Neuronal stem cell (in vitro differentiated cells): Measurements from ENCODE around the gene CCDC9B.

Source experiments
- DNase-seq: peaks from one replicate; pipeline ENCODE4 v3.0.0-alpha.2; 2013; ENCODE audit warnings: low spot score
- H2AFZ ChIP-seq: one replicate; pipeline ENCODE4 v1.6.1; 2013; ENCODE audit warnings: mild to moderate bottlenecking, low read length, inconsistent platforms
- H2AK5ac ChIP-seq: 2 replicates; pipeline ENCODE4 v1.6.1; 2013; ENCODE audit warnings: low read depth, mild to moderate bottlenecking, inconsistent platforms, low read length, moderate library complexity, mixed read lengths
- H2BK120ac ChIP-seq: 2 replicates; pipeline ENCODE4 v1.6.1; 2013; ENCODE audit warnings: low read depth, mild to moderate bottlenecking, inconsistent platforms, low read length, moderate library complexity, mixed read lengths
- H2BK12ac ChIP-seq: one replicate; pipeline ENCODE4 v1.6.1; 2013; ENCODE audit warnings: low read length, inconsistent platforms
- H2BK15ac ChIP-seq: 2 replicates; pipeline ENCODE4 v1.6.1; 2013; ENCODE audit warnings: mild to moderate bottlenecking, low read length, inconsistent platforms, mixed read lengths
- H2BK5ac ChIP-seq: one replicate; pipeline ENCODE4 v1.6.1; 2013; ENCODE audit warnings: inconsistent platforms, mild to moderate bottlenecking, low read length, moderate library complexity
- H3K14ac ChIP-seq: one replicate; pipeline ENCODE4 v1.6.1; 2013; ENCODE audit warnings: low read length, inconsistent platforms
- H3K18ac ChIP-seq: 2 replicates; pipeline ENCODE4 v1.6.1; 2013; ENCODE audit warnings: low read length, inconsistent platforms
- H3K23ac ChIP-seq: 2 replicates; pipeline ENCODE4 v1.6.1; 2013; ENCODE audit warnings: low read depth, mild to moderate bottlenecking, mixed read lengths, low read length, inconsistent platforms; ENCODE audit not compliant: poor library complexity
- H3K27ac ChIP-seq: replicated peaks from 3 replicates; pipeline ENCODE4 v1.5.1; 2013; ENCODE audit warnings: low read length, inconsistent platforms
- H3K27me3 ChIP-seq, 3 experiments: 2 replicates each; pipeline ENCODE4 v1.6.1; 2013; ENCODE audit warnings: low read length in 3 of 3, mild to moderate bottlenecking in 2 of 3, inconsistent platforms in 1 of 3, low read depth in 1 of 3, mixed read lengths in 1 of 3, moderate library complexity in 1 of 3; ENCODE audit not compliant: control insufficient read depth in 3 of 3, insufficient read depth in 3 of 3
- H3K36me3 ChIP-seq, 2 donors: replicated peaks in 1 of 2; 2 replicates each; pipeline ENCODE4 v1.6.1; 2013; ENCODE audit warnings: low read length in 2 of 2; ENCODE audit not compliant: control insufficient read depth in 2 of 2, insufficient read depth in 2 of 2
- H3K4ac ChIP-seq: 2 replicates; pipeline ENCODE4 v1.6.1; 2013; ENCODE audit warnings: inconsistent platforms, mild to moderate bottlenecking, low read length, moderate library complexity
- H3K4me1 ChIP-seq, 2 donors: 1 replicate in 1 of 2; 2 replicates in 1 of 2; pipeline ENCODE4 v1.6.1; 2013; ENCODE audit warnings: low read length in 2 of 2, low read depth in 1 of 2; ENCODE audit not compliant: control insufficient read depth in 2 of 2, insufficient read depth in 1 of 2
- H3K4me2 ChIP-seq: one replicate; pipeline ENCODE4 v1.6.1; 2013; ENCODE audit warnings: mild to moderate bottlenecking, low read length, inconsistent platforms; ENCODE audit not compliant: insufficient read depth, poor library complexity, severe bottlenecking
- H3K4me3 ChIP-seq, 2 donors: 2 replicates each; pipeline ENCODE4 v1.5.1; 2013; ENCODE audit warnings: low read length in 2 of 2, mild to moderate bottlenecking in 2 of 2, inconsistent platforms in 1 of 2, moderate library complexity in 1 of 2
- H3K79me1 ChIP-seq: one replicate; pipeline ENCODE4 v1.6.1; 2013; ENCODE audit warnings: low read depth, mild to moderate bottlenecking, inconsistent platforms, low read length, moderate library complexity
- H3K9ac ChIP-seq: one replicate; pipeline ENCODE4 v1.6.1; 2013; ENCODE audit warnings: mild to moderate bottlenecking, low read depth, low read length, inconsistent platforms; ENCODE audit not compliant: poor library complexity
- H3K9me3 ChIP-seq, 2 donors: replicated peaks in 1 of 2; 2 replicates each; pipeline versions ENCODE3 to v1.6.1; 2013; ENCODE audit warnings: low read length in 2 of 2, mild to moderate bottlenecking in 2 of 2, inconsistent platforms in 1 of 2, low read depth in 1 of 2, mixed read lengths in 1 of 2, moderate library complexity in 1 of 2; ENCODE audit not compliant: control insufficient read depth in 2 of 2, insufficient read depth in 1 of 2
- H4K8ac ChIP-seq: one replicate; pipeline ENCODE4 v1.6.1; 2013; ENCODE audit warnings: low read depth, mild to moderate bottlenecking, inconsistent platforms, low read length, moderate library complexity
- H4K91ac ChIP-seq: one replicate; pipeline ENCODE4 v1.6.1; 2013; ENCODE audit warnings: low read length, low read depth, mild to moderate bottlenecking, inconsistent platforms; ENCODE audit not compliant: poor library complexity
- WGBS, 2 donors: extraction: QIAGEN DNeasy Blood & Tissue Kit; methylation state at CpG; one replicate each; pipeline ENCODE4 v1.1.7; 2013; ENCODE audit warnings: missing lambda C conversion rate in 2 of 2, mixed read lengths in 1 of 2; ENCODE audit not compliant: insufficient read length in 2 of 2, insufficient replicate concordance in 1 of 2; ENCODE audit errors: extremely low coverage in 2 of 2; 5-methylcytosine and 5-hydroxymethylcytosine counted together

Gene CCDC9B

GRCh38 chr15:40287968-40288367 lies 52.8 kb downstream of the CCDC9B start:
- Histone ChIP-seq H3K23ac (no peak overlapping the region), H3K79me1 (no peaks in the 10 kb centered on the region), H2BK15ac (peak overlapping the region; percentile 38), H2BK12ac (no peak overlapping the region), H2BK5ac (peak overlapping the region; percentile 43), H4K91ac (no peak overlapping the region), H3K4ac (no peak overlapping the region), H3K14ac (no peak overlapping the region), H2AK5ac (peak overlapping the region; percentile 64), H3K4me2 (no peak overlapping the region), H2BK120ac (no peak overlapping the region), H3K27ac (no peak overlapping the region), H3K18ac (peak overlapping the region; percentile 53), H3K36me3 (no peaks in the 10 kb centered on the region), H4K8ac (no peak overlapping the region), H3K4me1 (peaks cover 16 to 40% of the 10 kb centered on the region in 2 donors), H3K4me3 (no peak overlapping the region), H3K9ac (no peak overlapping the region), H3K27me3 (peaks cover 0 to 40% (median 11%) of the 10 kb centered on the region in 3 experiments), H3K9me3 (peaks cover 0 to 3% of the 10 kb centered on the region in 2 donors), H2AFZ (no peak overlapping the region)
- WGBS, 2 donors, result no CpG with 5 or more reads among the region's 4 CpGs
- no peak for DNase-seq

GRCh38 chr15:40287505-40287904 lies 53.2 kb downstream of the CCDC9B start:
- peaks cover 0 to 3% of the 10 kb centered on the region in 2 donors for H3K9me3 ChIP-seq
- H3K27me3 ChIP-seq, result peaks cover 0 to 43% (median 15%) of the 10 kb centered on the region in 3 experiments
- no peak overlapping the region for H3K4ac ChIP-seq
- DNase-seq, result no peak
- no peak overlapping the region for H4K91ac ChIP-seq
- no peak overlapping the region for H2BK5ac ChIP-seq
- H2BK12ac ChIP-seq, result no peak overlapping the region
- no CpG with 5 or more reads among the region's 3 CpGs for WGBS, 2 donors
- H3K4me1 ChIP-seq, result peaks cover 16 to 37% of the 10 kb centered on the region in 2 donors
- H2BK120ac ChIP-seq, result no peak overlapping the region
- no peak overlapping the region for H4K8ac ChIP-seq
- no peak overlapping the region for H3K27ac ChIP-seq
- H3K4me2 ChIP-seq, result no peak overlapping the region
- H3K14ac ChIP-seq, result no peak overlapping the region
- no peak overlapping the region for H2AK5ac ChIP-seq
- H2BK15ac ChIP-seq, result no peak overlapping the region
- H3K4me3 ChIP-seq, result no peak overlapping the region
- H3K23ac ChIP-seq, result no peak overlapping the region
- no peak overlapping the region for H2AFZ ChIP-seq
- H3K36me3 ChIP-seq, result no peaks in the 10 kb centered on the region
- H3K9ac ChIP-seq, result no peak overlapping the region
- no peak overlapping the region for H3K18ac ChIP-seq
- no peaks in the 10 kb centered on the region for H3K79me1 ChIP-seq

GRCh38 chr15:40286794-40287193 lies 53.9 kb downstream of the CCDC9B start:
- Histone ChIP-seq H4K8ac (no peak overlapping the region), H2BK120ac (no peak overlapping the region), H3K27ac (no peak overlapping the region), H3K9ac (no peak overlapping the region), H3K9me3 (peaks cover 0 to 3% of the 10 kb centered on the region in 2 donors), H3K4me2 (no peak overlapping the region), H3K23ac (no peak overlapping the region), H3K4ac (no peak overlapping the region), H3K4me1 (peaks cover 14 to 33% of the 10 kb centered on the region in 2 donors), H2BK5ac (no peak overlapping the region), H3K18ac (peak overlapping the region; percentile 25), H3K79me1 (no peaks in the 10 kb centered on the region), H3K36me3 (no peaks in the 10 kb centered on the region), H3K4me3 (no peak overlapping the region), H4K91ac (no peak overlapping the region), H3K27me3 (peaks cover 0 to 44% (median 22%) of the 10 kb centered on the region in 3 experiments), H2BK12ac (no peak overlapping the region), H3K14ac (no peak overlapping the region), H2AK5ac (peak overlapping the region; percentile 41), H2AFZ (no peak overlapping the region), H2BK15ac (peak overlapping the region; percentile 20)
- WGBS, 2 donors, result no CpG with 5 or more reads among the region's 7 CpGs
- DNase-seq, result no peak

DNA sequence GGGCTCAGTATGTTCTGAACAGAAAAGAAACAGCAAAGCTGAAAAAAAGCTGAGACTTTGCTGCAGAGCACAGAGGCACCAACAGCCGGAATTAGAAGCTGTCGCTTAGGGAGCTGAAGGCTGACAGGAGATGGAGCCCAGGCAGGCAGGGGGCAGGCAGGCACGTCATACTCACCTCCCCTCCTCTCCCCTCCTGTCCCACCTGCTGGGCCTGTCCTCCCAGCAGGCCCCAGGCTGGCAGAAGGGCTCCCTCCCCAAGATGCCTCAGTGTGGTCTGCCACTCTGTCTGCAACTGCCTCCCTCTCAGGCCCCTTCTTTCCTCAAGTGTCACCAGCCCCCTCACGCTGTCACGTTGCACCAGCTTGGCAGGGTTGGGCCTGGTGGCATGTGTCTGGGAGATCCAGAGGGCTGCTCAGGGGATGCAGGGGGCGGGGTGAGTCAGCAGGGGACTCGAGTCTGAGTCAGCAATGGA lies 54.6 kb downstream of the CCDC9B start:
- no peak for DNase-seq

More for the DNA sequence above, 54.6 kb downstream of the CCDC9B start:
- Histone ChIP-seq H2BK12ac (no peak overlapping the region), H3K14ac (no peak overlapping the region), H3K9ac (no peak overlapping the region), H3K27ac (no peak overlapping the region), H4K8ac (no peak overlapping the region), H3K36me3 (no peaks in the 10 kb centered on the region), H4K91ac (no peak overlapping the region), H2AK5ac (no peak overlapping the region), H3K4me2 (no peak overlapping the region), H2BK120ac (no peak overlapping the region), H3K9me3 (peaks cover 0 to 6% of the 10 kb centered on the region in 2 donors), H3K27me3 (peaks cover 0 to 46% (median 29%) of the 10 kb centered on the region in 3 experiments), H3K4me1 (peaks cover 14 to 33% of the 10 kb centered on the region in 2 donors), H2AFZ (peak overlapping the region; percentile 75), H3K79me1 (no peaks in the 10 kb centered on the region), H2BK5ac (no peak overlapping the region), H3K18ac (peak overlapping the region; percentile 79), H2BK15ac (no peak overlapping the region), H3K4ac (no peak overlapping the region), H3K23ac (no peak overlapping the region), H3K4me3 (no peak overlapping the region)
- no CpG with 5 or more reads among the region's 7 CpGs for WGBS, 2 donors
